Measurements from ENCODE around the gene ADGRD2. TPM values are rescaled to one million over a fixed set of nuclear protein-coding genes. Genes with fewer than 3 reads are reported as not detected.

Gene ADGRD2
- polyA plus RNA-seq, 2 of the 4 experiments (the other 2 are of a cell fraction), result not detected

- H3K4me1 ChIP-seq, result no peaks in the 10 kb centered on the region
- ChIA-PET CTCF (interaction anchor here (1.3 to 2.7 kb wide), 2 partner anchors 9 to 77 kb away, joined by 3 to 7 read pairs; no protein-coding TSS in a partner anchor), POLR2A (no interaction called here)
- FAIRE-seq (no peak), ATAC-seq (no peak), DNase-seq (ENCODE audit: low read depth in 1 of 2, low spot score in 1 of 2) (no peak)
- TF ChIP-seq USF2 (IDR thresholded peaks at IDR 0.05), result no peak
- TF ChIP-seq TP53 (CRISPR knock-in tag; IDR thresholded peaks at IDR 0.05), result no peak
- TF ChIP-seq, protein P1, sequence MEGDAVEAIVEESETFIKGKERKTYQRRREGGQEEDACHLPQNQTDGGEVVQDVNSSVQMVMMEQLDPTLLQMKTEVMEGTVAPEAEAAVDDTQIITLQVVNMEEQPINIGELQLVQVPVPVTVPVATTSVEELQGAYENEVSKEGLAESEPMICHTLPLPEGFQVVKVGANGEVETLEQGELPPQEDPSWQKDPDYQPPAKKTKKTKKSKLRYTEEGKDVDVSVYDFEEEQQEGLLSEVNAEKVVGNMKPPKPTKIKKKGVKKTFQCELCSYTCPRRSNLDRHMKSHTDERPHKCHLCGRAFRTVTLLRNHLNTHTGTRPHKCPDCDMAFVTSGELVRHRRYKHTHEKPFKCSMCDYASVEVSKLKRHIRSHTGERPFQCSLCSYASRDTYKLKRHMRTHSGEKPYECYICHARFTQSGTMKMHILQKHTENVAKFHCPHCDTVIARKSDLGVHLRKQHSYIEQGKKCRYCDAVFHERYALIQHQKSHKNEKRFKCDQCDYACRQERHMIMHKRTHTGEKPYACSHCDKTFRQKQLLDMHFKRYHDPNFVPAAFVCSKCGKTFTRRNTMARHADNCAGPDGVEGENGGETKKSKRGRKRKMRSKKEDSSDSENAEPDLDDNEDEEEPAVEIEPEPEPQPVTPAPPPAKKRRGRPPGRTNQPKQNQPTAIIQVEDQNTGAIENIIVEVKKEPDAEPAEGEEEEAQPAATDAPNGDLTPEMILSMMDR (IDR thresholded peaks at IDR 0.05), result no peak
- TF ChIP-seq PHF8 (IDR thresholded peaks at IDR 0.05; ENCODE audit: borderline replicate concordance, low read depth), result no peak
- TF ChIP-seq EHF (CRISPR knock-in tag; IDR thresholded peaks at IDR 0.05), result no peak
- no peak for TF ChIP-seq CBX2 (IDR thresholded peaks at IDR 0.05; ENCODE audit: borderline replicate concordance, low read depth)
- no peak for TF ChIP-seq GATA3 (IDR thresholded peaks at IDR 0.05; ENCODE audit: borderline replicate concordance)
- no peak for TF ChIP-seq RCOR1 (IDR thresholded peaks at IDR 0.05; ENCODE audit: low read depth, low read length)
- no peak for TF ChIP-seq ZC3H11A (IDR thresholded peaks at IDR 0.05)
- no peak for TF ChIP-seq ZSCAN20 (CRISPR knock-in tag; IDR thresholded peaks at IDR 0.05)
- TF ChIP-seq RAD21 (conservative IDR thresholded peaks at IDR 0.05 in 1 of 2, IDR thresholded peaks at IDR 0.05 in 1 of 2), result no peak
- no peak for TF ChIP-seq KDM5A (IDR thresholded peaks at IDR 0.05)
- no peak for TF ChIP-seq ZFP36 (IDR thresholded peaks at IDR 0.05; ENCODE audit: borderline replicate concordance, partially characterized antibody)
- no peak for TF ChIP-seq MAX (IDR thresholded peaks at IDR 0.05)
- TF ChIP-seq FOSL2 (IDR thresholded peaks at IDR 0.05), result no peak
- no peak for TF ChIP-seq FOSL2 (CRISPR knock-in tag; IDR thresholded peaks at IDR 0.05)
- no peak for TF ChIP-seq NPAS2 (CRISPR knock-in tag; IDR thresholded peaks at IDR 0.05; ENCODE audit: borderline replicate concordance)
- no peak overlapping the region for H3K4me2 ChIP-seq
- H3K27ac ChIP-seq, result no peak overlapping the region
- no peak overlapping the region for H3K4me3 ChIP-seq
- H3K9me3 ChIP-seq, result no peaks in the 10 kb centered on the region; the same call in 2 of the 3 replicates
- WGBS (ENCODE audit: missing lambda C conversion rate), result 73% methylated on average over 9 of the region's 9 CpGs
These were observed 12.2 kb upstream of the ADGRD2 start for GRCh38 chr9:124438091-124438490.

GRCh38 chr9:124439086-124439485, 11.2 kb upstream of the ADGRD2 start:
- Histone ChIP-seq H3K4me2 (no peak overlapping the region), H3K4me1 (no peaks in the 10 kb centered on the region), H3K4me3 (no peak overlapping the region), H3K27ac (no peak overlapping the region), H3K9me3 (no peaks in the 10 kb centered on the region; the same call in 2 of the 3 replicates)
- no peak for DNase-seq (ENCODE audit: low read depth in 1 of 2, low spot score in 1 of 2)
- ChIA-PET CTCF (interaction anchor here (1.1 to 2.7 kb wide), 4 partner anchors 10 to 98 kb away, joined by 3 to 7 read pairs (median 5); no protein-coding TSS in a partner anchor), POLR2A (no interaction called here)
- TF ChIP-seq KDM5A (IDR thresholded peaks at IDR 0.05), result no peak
- no peak for TF ChIP-seq EHF (CRISPR knock-in tag; IDR thresholded peaks at IDR 0.05)
- TF ChIP-seq, protein P2, sequence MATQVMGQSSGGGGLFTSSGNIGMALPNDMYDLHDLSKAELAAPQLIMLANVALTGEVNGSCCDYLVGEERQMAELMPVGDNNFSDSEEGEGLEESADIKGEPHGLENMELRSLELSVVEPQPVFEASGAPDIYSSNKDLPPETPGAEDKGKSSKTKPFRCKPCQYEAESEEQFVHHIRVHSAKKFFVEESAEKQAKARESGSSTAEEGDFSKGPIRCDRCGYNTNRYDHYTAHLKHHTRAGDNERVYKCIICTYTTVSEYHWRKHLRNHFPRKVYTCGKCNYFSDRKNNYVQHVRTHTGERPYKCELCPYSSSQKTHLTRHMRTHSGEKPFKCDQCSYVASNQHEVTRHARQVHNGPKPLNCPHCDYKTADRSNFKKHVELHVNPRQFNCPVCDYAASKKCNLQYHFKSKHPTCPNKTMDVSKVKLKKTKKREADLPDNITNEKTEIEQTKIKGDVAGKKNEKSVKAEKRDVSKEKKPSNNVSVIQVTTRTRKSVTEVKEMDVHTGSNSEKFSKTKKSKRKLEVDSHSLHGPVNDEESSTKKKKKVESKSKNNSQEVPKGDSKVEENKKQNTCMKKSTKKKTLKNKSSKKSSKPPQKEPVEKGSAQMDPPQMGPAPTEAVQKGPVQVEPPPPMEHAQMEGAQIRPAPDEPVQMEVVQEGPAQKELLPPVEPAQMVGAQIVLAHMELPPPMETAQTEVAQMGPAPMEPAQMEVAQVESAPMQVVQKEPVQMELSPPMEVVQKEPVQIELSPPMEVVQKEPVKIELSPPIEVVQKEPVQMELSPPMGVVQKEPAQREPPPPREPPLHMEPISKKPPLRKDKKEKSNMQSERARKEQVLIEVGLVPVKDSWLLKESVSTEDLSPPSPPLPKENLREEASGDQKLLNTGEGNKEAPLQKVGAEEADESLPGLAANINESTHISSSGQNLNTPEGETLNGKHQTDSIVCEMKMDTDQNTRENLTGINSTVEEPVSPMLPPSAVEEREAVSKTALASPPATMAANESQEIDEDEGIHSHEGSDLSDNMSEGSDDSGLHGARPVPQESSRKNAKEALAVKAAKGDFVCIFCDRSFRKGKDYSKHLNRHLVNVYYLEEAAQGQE (IDR thresholded peaks at IDR 0.05), result no peak
- TF ChIP-seq ZFP36 (IDR thresholded peaks at IDR 0.05; ENCODE audit: borderline replicate concordance, partially characterized antibody), result no peak
- TF ChIP-seq HOXA7 (CRISPR knock-in tag; IDR thresholded peaks at IDR 0.05), result no peak
- no peak for TF ChIP-seq FOSB (CRISPR knock-in tag; IDR thresholded peaks at IDR 0.05)
- no peak for TF ChIP-seq JUN (IDR thresholded peaks at IDR 0.05)
- no peak for TF ChIP-seq CEBPB (IDR thresholded peaks at IDR 0.05)
- TF ChIP-seq BHLHE40 (IDR thresholded peaks at IDR 0.05; ENCODE audit: low read depth, low read length), result no peak
- no peak for TF ChIP-seq ESRRA (IDR thresholded peaks at IDR 0.05; ENCODE audit: borderline replicate concordance, low read length)
- no peak for TF ChIP-seq TFCP2L1 (CRISPR knock-in tag; IDR thresholded peaks at IDR 0.05)
- no peak for TF ChIP-seq HEYL (CRISPR knock-in tag; IDR thresholded peaks at IDR 0.05)
- TF ChIP-seq MYC (IDR thresholded peaks at IDR 0.05; ENCODE audit: borderline replicate concordance, low read length), result no peak
- TF ChIP-seq MAX (IDR thresholded peaks at IDR 0.05), result no peak
- TF ChIP-seq EHMT2 (IDR thresholded peaks at IDR 0.05; ENCODE audit: low read depth), result no peak
- TF ChIP-seq MAZ (IDR thresholded peaks at IDR 0.05; ENCODE audit: borderline replicate concordance, low read depth, low read length), result no peak
- TF ChIP-seq ZC3H11A (IDR thresholded peaks at IDR 0.05), result no peak
- FAIRE-seq, result no peak
- WGBS (ENCODE audit: missing lambda C conversion rate), result 48% methylated on average over 1 of the region's 1 CpG
- ATAC-seq, result no peak
